HFF-Myc (cell line): ENCODE measurements around the gene ARSA.

Experiments used
- DNase-seq: peaks from one replicate; pipeline ENCODE4 v3.0.0-alpha.2; 2011; ENCODE audit warnings: low read depth; ENCODE audit errors: extremely low read depth
- H3K4me3 ChIP-seq: replicated peaks from 2 replicates; pipeline ENCODE4 v1.5.1; 2011; ENCODE audit warnings: low read depth, mild to moderate bottlenecking, control low read depth, low read length
- TF ChIP-seq, protein P1 (sequence below): IDR thresholded peaks from 2 replicates; pipeline ENCODE4 v1.5.1; 2012; ENCODE audit warnings: mild to moderate bottlenecking, low read depth, low read length, control low read depth; ENCODE audit errors: missing control alignments

The ARSA gene

DNA sequence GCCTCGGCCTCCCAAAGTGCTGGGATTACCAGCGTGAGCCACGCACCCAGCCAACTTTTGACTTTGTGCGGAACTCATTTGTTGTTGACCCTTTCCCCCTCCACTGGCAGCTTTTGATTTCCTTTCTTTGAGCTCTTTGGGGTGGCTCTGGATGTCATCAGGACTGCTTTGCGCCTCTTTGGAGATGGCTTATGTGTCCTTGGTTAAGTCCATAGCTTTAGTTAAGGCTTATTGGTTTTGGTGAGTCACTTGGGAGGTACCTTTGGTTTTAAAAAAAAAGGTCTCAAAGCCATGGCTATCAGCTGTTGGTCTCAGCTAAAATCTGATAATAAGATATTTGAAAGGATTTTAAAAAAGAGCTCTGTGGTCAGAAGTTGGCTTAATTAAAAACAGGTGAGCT, 5.1 kb upstream of the ARSA start:
- TF ChIP-seq, protein P1, sequence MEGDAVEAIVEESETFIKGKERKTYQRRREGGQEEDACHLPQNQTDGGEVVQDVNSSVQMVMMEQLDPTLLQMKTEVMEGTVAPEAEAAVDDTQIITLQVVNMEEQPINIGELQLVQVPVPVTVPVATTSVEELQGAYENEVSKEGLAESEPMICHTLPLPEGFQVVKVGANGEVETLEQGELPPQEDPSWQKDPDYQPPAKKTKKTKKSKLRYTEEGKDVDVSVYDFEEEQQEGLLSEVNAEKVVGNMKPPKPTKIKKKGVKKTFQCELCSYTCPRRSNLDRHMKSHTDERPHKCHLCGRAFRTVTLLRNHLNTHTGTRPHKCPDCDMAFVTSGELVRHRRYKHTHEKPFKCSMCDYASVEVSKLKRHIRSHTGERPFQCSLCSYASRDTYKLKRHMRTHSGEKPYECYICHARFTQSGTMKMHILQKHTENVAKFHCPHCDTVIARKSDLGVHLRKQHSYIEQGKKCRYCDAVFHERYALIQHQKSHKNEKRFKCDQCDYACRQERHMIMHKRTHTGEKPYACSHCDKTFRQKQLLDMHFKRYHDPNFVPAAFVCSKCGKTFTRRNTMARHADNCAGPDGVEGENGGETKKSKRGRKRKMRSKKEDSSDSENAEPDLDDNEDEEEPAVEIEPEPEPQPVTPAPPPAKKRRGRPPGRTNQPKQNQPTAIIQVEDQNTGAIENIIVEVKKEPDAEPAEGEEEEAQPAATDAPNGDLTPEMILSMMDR = no peak
- H3K4me3 ChIP-seq = no peak overlapping the region
- DNase-seq = no peak

DNA sequence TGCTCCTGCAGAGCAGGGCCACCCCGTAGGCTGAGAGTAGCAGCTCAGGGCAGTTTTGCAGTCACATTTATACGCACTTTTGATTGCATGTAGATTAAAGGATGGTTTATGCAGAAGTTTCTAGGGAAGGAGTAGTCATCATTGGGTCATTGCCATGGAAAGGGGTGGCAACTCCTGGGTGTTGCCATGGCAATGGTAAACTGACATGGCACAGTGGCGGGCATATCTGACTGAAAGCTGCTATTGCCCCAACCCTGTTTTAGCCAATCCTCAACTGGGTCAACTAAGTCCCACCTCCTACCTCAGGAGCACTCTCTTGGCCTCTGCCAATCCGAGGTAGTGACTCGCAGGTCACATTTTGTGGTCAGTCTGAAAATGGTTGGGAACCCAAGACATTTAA, 2.4 kb upstream of the ARSA start:
- DNase-seq = no peak
- TF ChIP-seq, protein P1 = no peak
- no peak overlapping the region for H3K4me3 ChIP-seq

DNA sequence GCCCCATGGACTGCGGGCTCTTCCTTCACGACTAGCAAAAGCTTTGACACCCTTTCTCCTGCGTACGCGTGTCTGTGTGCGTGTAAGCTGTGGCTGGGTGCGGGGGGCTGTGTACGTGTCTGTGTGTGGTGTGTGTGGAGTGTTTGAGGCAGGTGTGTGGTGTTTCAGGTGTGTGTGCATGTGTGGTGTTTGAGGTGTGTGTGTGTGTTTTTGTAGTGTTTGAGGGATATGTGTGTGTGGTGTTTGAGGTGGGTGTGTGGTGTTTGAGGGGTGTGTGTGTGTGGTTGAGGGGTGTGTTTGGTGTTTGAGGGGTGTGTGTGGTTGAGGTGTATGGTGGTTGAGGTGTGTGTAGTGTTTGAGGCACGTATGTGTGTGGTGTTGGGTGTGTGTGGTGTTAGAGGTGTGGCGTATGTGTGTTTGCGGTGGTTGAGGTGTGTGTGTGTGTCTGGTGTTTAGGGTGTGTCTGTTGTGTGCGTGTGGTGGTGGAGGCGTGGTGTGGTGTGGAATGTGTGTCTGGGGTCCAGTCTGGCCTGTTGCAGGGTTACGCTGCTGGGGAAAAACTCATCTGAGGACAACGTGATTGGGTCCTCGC, 687 bp upstream of the ARSA start:
- H3K4me3 ChIP-seq = peak overlapping the region; percentile 75
- DNase-seq = no peak
- TF ChIP-seq, protein P1 = no peak

DNA sequence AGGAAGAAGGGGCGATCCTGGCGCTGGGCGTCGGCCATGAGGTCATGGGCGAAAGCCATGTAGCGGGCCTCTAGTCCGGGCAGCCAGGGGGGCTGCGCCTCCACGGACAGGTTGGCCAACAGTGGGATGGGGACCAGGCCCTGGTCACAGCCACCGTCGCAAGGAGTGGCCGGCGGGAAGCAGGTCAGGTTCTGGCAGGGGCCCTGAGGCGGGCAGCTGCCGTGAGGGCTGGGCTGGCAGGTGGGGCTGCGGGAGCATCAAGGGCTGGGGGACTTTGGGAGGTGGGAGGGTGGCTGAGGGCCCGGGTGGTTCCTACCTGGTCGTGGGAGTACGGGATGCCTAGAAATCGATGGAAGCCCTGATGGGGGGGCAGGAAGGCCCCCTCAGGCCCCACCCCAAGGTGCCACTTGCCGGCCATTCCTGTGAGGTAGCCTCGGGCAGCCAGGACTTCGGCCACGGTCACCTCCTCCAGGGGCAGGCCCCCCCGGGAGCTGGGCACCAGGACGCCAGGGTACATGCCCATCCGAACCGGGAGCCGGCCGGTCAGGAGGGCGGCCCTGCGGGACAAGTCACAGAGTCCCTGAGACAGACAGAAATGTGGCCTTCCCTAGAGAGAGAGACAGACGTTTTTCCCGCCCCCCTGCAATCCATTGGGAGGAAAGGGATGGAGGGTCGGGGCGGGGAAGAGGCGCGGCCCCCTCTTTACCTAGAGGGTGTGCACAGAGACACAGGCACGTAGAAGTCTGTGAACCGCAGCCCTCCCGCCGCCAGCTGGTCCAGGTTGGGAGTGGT, 906 bp downstream of the ARSA start:
- DNase-seq = no peak
- peak overlapping the region; percentile 75 for H3K4me3 ChIP-seq
- TF ChIP-seq, protein P1 = no peak

DNA sequence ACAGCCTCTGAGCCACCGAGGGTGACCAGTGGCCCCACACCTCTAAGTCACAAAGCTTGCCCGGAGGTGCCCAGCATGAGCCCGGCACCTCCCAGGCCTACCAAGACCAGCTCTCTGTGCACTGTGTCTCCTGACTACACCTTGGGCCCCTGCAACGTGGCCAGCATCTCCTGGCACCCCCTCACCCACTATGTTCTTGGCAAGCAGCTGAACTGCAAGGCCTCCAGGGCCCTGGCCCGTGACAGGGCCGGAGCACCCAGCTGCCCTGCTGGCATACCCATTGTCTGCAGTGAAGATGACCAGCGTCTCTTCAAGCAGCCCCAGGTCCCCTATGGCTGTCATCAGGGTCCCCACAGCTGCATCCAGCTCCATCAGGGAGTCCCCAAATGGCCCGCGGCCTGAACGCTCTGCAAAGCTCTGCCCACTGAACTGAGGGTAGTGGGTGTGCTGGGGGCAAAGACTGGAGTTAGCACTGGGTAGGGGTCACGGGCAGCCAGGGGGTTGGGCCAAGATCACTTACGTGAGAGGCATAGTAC, 1.6 kb downstream of the ARSA start:
- TF ChIP-seq, protein P1 = no peak
- no peak overlapping the region for H3K4me3 ChIP-seq
- no peak for DNase-seq

DNA sequence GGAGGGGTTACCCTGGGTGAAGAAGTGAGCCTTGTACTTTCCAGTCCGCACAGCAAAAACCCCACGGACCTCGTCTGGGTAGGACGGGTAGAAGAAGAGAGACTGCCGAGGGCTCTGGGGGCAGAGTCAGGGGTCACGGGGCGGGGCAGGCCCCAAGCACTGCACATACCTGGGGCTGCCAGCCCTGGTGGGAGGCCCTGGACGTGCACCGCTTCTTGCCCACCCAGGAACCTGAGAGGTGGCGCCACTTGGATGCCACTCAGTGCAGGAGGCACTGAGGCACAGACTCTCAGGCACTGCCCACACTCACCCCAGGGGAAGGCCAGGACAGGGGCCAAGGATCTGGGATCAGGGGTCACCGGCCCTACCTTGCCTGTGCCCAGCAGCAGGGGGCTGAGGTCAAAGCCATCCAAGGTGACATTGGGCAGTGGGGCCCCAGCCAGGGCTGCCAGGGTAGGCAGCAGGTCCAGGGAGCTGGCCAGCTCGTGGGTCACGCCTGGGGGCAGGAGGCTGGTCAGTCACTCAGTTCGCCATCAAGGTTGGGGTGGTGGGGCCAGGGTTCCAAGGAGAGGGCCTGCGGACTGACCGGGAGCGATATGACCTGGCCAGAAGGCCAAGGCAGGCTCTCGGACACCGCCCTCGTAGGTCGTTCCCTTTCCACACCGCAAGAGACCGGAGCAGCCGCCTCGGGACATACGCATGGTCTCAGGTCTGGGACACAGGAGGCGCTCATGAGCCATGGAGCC, 2.2 kb downstream of the ARSA start:
- no peak for DNase-seq
- TF ChIP-seq, protein P1 = no peak
- H3K4me3 ChIP-seq = no peak overlapping the region
